Astrocyte (in vitro differentiated cells and primary cell): ENCODE results near the gene PALM2AKAP2. TPM values are rescaled to one million over a fixed set of nuclear protein-coding genes. Genes with fewer than 3 reads are reported as not detected.
A peak's percentile ranks its signal among the peaks of the same experiment; 100 is the strongest.

Experiments
- DNase-seq: peaks from one replicate; pipeline ENCODE4 v3.0.0-alpha.2; 2010; ENCODE audit warnings: low read depth
- FAIRE-seq: peaks from 2 replicates; lab custom pipeline; 2011; peaks lifted over from hg19 to GRCh38; lab: Jason Lieb, UNC
- H2AFZ ChIP-seq: 2 replicates; pipeline ENCODE4 v1.6.0; 2012; ENCODE audit warnings: low read depth, low read length, inconsistent platforms
- H3K27ac ChIP-seq: 2 replicates; pipeline ENCODE4 v1.5.1; 2011; ENCODE audit warnings: low read depth, low read length, inconsistent platforms
- H3K27me3 ChIP-seq: 2 replicates; pipeline ENCODE4 v1.6.0; 2011; ENCODE audit warnings: low read length, inconsistent platforms; ENCODE audit not compliant: insufficient read depth
- H3K36me3 ChIP-seq: 2 replicates; pipeline ENCODE4 v1.5.1; 2011; ENCODE audit warnings: low read length, inconsistent platforms; ENCODE audit not compliant: insufficient read depth
- H3K4me1 ChIP-seq: 2 replicates; pipeline ENCODE4 v1.5.1; 2011; ENCODE audit warnings: low read length, inconsistent platforms; ENCODE audit not compliant: insufficient read depth
- H3K4me2 ChIP-seq: 2 replicates; pipeline ENCODE4 v1.6.0; 2012; ENCODE audit warnings: low read length, inconsistent platforms
- H3K4me3 ChIP-seq: 2 replicates; pipeline ENCODE4 v1.5.1; 2011; ENCODE audit warnings: low read depth, mild to moderate bottlenecking, low read length, inconsistent platforms; ENCODE audit not compliant: insufficient read depth
- H3K79me2 ChIP-seq: 2 replicates; pipeline ENCODE4 v1.6.0; 2012; ENCODE audit warnings: mild to moderate bottlenecking, low read length, inconsistent platforms; ENCODE audit not compliant: insufficient read depth
- H3K9ac ChIP-seq: 2 replicates; pipeline ENCODE4 v1.6.0; 2012; ENCODE audit warnings: mild to moderate bottlenecking, low read length, inconsistent platforms
- H3K9me3 ChIP-seq: 2 replicates; pipeline ENCODE4 v1.5.1; 2012; ENCODE audit warnings: low read depth, mild to moderate bottlenecking, low read length, inconsistent platforms; ENCODE audit not compliant: insufficient read depth
- H4K20me1 ChIP-seq: 2 replicates; pipeline ENCODE4 v1.6.0; 2012; ENCODE audit warnings: low read length, inconsistent platforms; ENCODE audit not compliant: insufficient read depth
- H3K27ac Mint-ChIP-seq: one replicate; pipeline ENCODE4 v1.8.0; 2021; ENCODE audit warnings: mild to moderate bottlenecking, mixed read lengths; ENCODE audit not compliant: unreplicated experiment
- H3K27me3 Mint-ChIP-seq: one replicate; pipeline ENCODE4 v1.8.0; 2021; ENCODE audit warnings: low read depth, mixed read lengths; ENCODE audit not compliant: unreplicated experiment
- H3K36me3 Mint-ChIP-seq: one replicate; pipeline ENCODE4 v1.8.0; 2021; ENCODE audit warnings: low read depth, mixed read lengths; ENCODE audit not compliant: unreplicated experiment
- H3K4me1 Mint-ChIP-seq: one replicate; pipeline ENCODE4 v1.8.0; 2021; ENCODE audit warnings: low read depth, mixed read lengths; ENCODE audit not compliant: unreplicated experiment
- H3K4me3 Mint-ChIP-seq: one replicate; pipeline ENCODE4 v1.8.0; 2021; ENCODE audit warnings: mild to moderate bottlenecking, moderate library complexity, mixed read lengths; ENCODE audit not compliant: unreplicated experiment
- H3K9me3 Mint-ChIP-seq: one replicate; pipeline ENCODE4 v1.8.0; 2021; ENCODE audit warnings: mild to moderate bottlenecking, mixed read lengths; ENCODE audit not compliant: unreplicated experiment
- CTCF ChIP-seq: IDR thresholded peaks from 2 replicates; pipeline ENCODE4 v1.5.1; 2011; ENCODE audit warnings: low read depth, mild to moderate bottlenecking, inconsistent platforms, low read length, moderate library complexity; ENCODE audit not compliant: insufficient read depth
- EZH2 ChIP-seq: IDR thresholded peaks from 2 replicates; pipeline ENCODE4 v1.6.1; 2012; ENCODE audit warnings: mild to moderate bottlenecking, low read length, inconsistent platforms; ENCODE audit not compliant: insufficient read depth
- total RNA-seq: library from RNA; stranded (reverse); gene quantifications from 2 replicates; pipeline ENCODE4 v1.2.1, GENCODE V29; 2021

PALM2AKAP2 gene
- total RNA-seq, 1 donor from 2014 or later = 58.1 TPM

GRCh38 chr9:109751253-109751652, 28.7 kb upstream of the PALM2AKAP2 start:
- peak overlapping the region; percentile 73 for H3K4me2 ChIP-seq

GRCh38 chr9:109753308-109753707, 26.7 kb upstream of the PALM2AKAP2 start:
- Histone ChIP-seq H3K4me1 (peaks cover 7% of the 10 kb centered on the region), H3K9me3 (no peaks in the 10 kb centered on the region), H3K4me3 (no peak overlapping the region), H3K36me3 (no peaks in the 10 kb centered on the region), H3K27ac (no peak overlapping the region), H3K4me2 (no peak overlapping the region), H3K79me2 (no peaks in the 10 kb centered on the region), H3K27me3 (no peaks in the 10 kb centered on the region), H2AFZ (no peak overlapping the region), H3K9ac (no peak overlapping the region), H4K20me1 (no peaks in the 10 kb centered on the region)
- Mint-ChIP-seq H3K27me3 (peaks cover 5% of the 10 kb centered on the region), H3K4me1 (peaks cover 10% of the 10 kb centered on the region), H3K27ac (no peak overlapping the region), H3K9me3 (no peaks in the 10 kb centered on the region), H3K4me3 (no peak overlapping the region), H3K36me3 (no peaks in the 10 kb centered on the region)
- DNase-seq (no peak), FAIRE-seq (no peak)
- TF ChIP-seq CTCF (no peak), EZH2 (no peak)

More at GRCh38 chr9:109751253-109751652, 28.7 kb upstream of the PALM2AKAP2 start:
- Mint-ChIP-seq H3K27me3 (no peaks in the 10 kb centered on the region), H3K27ac (no peak overlapping the region), H3K4me1 (peaks cover 14% of the 10 kb centered on the region), H3K4me3 (no peak overlapping the region), H3K36me3 (no peaks in the 10 kb centered on the region), H3K9me3 (no peaks in the 10 kb centered on the region)
- H3K27ac ChIP-seq = no peak overlapping the region
- H3K4me3 ChIP-seq = no peak overlapping the region
- TF ChIP-seq EZH2 (no peak), CTCF (peak; percentile 6)
- H4K20me1 ChIP-seq = no peaks in the 10 kb centered on the region
- H3K27me3 ChIP-seq = no peaks in the 10 kb centered on the region
- H3K79me2 ChIP-seq = no peaks in the 10 kb centered on the region
- FAIRE-seq (no peak), DNase-seq (peak; percentile 61)
- H3K9ac ChIP-seq = no peak overlapping the region
- no peaks in the 10 kb centered on the region for H3K36me3 ChIP-seq
- H3K9me3 ChIP-seq = no peaks in the 10 kb centered on the region
- peaks cover 7% of the 10 kb centered on the region for H3K4me1 ChIP-seq
- H2AFZ ChIP-seq = peak overlapping the region; percentile 37

- Histone ChIP-seq H3K27me3 (no peaks in the 10 kb centered on the region), H4K20me1 (no peaks in the 10 kb centered on the region), H3K9me3 (no peaks in the 10 kb centered on the region), H2AFZ (no peak overlapping the region), H3K36me3 (no peaks in the 10 kb centered on the region), H3K4me1 (peaks cover 7% of the 10 kb centered on the region), H3K9ac (no peak overlapping the region), H3K4me3 (no peak overlapping the region), H3K79me2 (no peaks in the 10 kb centered on the region), H3K4me2 (no peak overlapping the region), H3K27ac (no peak overlapping the region)
- Mint-ChIP-seq H3K27ac (no peak overlapping the region), H3K4me3 (no peak overlapping the region), H3K4me1 (peaks cover 10% of the 10 kb centered on the region), H3K9me3 (no peaks in the 10 kb centered on the region), H3K36me3 (no peaks in the 10 kb centered on the region), H3K27me3 (peaks cover 5% of the 10 kb centered on the region)
- TF ChIP-seq EZH2 (no peak), CTCF (no peak)
- DNase-seq (peak; percentile 78), FAIRE-seq (no peak)
Measured at GRCh38 chr9:109755040-109755439, 25.0 kb upstream of the PALM2AKAP2 start.
